ENCODE measurements around the gene MDK.

MDK gene

DNA sequence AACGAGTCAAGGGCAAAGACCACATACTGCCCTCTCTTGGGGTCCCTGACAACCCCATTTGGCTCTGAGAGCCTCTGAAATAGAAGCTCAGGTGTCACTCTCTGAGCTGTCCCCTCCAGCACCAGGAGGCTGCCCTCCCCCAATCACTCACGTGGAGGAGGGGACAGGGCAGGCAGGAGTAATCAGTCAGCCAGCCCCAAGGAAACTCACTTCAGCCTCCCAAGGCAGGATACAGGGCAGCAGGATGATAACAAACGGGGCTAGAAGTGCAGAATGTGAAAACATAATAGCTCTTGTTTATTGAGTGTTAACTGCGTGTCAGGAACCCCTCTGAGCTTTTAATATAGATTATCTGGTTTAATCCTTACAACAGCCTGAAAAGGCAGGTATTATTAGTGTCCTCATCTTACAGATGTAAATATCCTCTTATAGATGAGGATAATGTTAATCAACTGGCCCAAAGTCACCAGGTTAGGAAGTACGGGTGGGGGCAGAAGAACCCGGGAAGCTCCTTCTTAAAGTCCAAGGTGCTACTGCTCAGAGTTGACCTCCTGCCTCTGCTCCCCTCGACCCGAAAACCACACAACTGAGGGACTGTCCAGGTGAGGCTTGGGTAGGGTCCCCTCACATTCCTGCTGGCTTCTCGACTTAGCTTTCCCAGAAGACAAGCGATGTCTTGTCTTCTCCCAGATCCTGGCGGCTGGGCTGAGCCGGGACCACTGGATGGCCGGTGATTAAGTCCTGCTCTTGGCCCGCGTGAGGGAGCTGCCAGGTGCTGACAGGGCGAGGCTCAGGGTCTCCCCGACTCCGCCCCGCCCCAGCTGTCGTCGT is 7.4 kb downstream of the MDK start:
- DNase-seq (ENCODE audit: insufficient read length) (no peak), FAIRE-seq (peak; percentile 5)
- TF ChIP-seq POLR2AphosphoS5 (IDR thresholded peaks at IDR 0.05; ENCODE audit: low read depth, low read length) (no peak), POLR2A (IDR thresholded peaks at IDR 0.05; ENCODE audit: low read depth, low read length) (no peak), TAF1 (IDR thresholded peaks at IDR 0.05; ENCODE audit: borderline replicate concordance, low read depth, low read length) (no peak)

DNA sequence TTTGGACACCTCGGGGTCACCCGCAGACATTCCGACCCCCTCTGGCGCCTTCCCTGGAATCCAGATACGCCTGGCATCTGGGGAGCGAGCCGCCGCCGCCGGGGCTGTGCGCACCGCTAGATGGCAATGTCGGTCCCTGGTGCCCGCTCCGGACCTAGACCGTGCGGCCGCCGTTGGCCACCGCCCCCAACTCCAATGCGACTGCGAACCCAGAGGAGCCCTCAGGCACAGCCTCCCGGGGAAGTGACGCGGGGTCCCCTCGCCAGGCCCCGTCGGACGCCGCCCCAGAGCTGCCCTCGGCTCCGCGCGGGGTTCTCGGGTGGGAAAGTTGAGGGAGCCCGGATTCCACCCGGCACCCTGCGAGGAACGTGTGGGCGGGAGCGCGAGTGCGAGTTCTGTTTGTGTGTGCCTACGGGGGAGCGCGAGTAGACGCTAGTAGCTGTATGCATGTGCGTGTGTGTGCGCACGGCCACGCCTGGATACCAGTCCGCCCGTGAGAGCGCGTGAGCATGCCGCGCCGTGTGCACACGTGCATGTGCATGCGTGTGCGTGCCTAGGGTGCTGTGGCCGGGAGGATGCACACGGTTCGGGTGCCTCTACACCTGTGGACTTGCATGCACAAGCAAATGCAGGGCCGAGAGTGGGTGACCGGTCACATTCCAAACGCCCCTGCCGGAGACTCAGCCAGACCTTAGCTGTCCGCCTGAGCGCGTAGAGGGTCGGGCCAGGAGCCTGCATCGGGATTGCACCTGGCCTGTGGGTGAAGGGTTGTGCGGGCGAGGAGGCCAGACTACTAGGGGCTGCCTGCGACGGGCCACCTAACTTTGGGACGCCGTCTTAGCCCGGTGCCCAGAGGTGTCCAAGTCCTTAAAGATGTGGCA is 8.2 kb downstream of the MDK start:
- DNase-seq (ENCODE audit: insufficient read length) (peak; percentile 90), FAIRE-seq (peak; percentile 48)
- TF ChIP-seq POLR2A (IDR thresholded peaks at IDR 0.05; ENCODE audit: low read depth, low read length): no peak
- no peak for TF ChIP-seq TAF1 (IDR thresholded peaks at IDR 0.05; ENCODE audit: borderline replicate concordance, low read depth, low read length)
- TF ChIP-seq POLR2AphosphoS5 (IDR thresholded peaks at IDR 0.05; ENCODE audit: low read depth, low read length): no peak

DNA sequence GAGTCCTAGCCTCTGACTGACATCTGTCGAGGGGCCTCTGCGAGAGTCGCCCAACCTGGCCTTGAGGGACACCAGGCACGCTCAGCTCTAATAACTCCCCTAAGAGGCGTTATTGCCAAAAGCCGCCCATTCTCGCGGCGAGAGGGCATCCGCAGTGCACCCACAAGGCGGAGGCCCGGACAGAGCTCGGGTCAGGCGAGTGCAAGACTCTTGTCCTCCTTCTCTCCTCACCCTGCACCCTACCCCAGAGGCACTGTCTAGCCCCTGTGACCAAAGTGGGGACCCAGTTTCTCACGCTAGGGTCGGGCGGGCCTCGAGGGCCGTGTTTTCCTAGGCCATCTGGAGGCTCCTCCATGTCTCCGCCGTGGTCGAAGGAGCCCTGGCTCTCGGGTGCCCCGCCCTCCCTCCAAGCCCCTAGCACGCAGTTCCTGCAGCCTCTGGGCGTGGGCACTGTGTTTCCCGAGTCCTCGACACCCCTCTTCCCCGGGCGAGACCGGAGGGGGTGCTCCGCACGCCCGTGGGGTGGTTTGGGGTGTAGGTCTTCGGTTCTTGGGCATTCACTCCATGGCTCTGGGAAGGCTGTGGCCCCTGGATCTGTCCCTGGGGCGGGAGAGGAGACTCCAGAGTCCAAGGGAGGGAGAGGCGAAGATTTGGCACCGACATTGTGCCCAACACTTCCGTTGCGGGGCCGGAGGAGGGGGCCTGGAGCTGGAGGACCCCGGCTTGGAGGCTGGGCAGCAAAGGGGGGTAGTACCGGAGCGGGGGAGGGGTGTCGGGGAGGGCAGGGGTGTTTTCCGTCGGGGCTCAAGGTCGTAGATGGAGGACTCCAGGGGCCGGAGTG is 9.1 kb downstream of the MDK start:
- TF ChIP-seq POLR2AphosphoS5 (IDR thresholded peaks at IDR 0.05; ENCODE audit: low read depth, low read length) (no peak), POLR2A (IDR thresholded peaks at IDR 0.05; ENCODE audit: low read depth, low read length) (no peak), TAF1 (IDR thresholded peaks at IDR 0.05; ENCODE audit: borderline replicate concordance, low read depth, low read length) (no peak)
- peak; percentile 78 for FAIRE-seq
- no peak for DNase-seq (ENCODE audit: insufficient read length)

DNA sequence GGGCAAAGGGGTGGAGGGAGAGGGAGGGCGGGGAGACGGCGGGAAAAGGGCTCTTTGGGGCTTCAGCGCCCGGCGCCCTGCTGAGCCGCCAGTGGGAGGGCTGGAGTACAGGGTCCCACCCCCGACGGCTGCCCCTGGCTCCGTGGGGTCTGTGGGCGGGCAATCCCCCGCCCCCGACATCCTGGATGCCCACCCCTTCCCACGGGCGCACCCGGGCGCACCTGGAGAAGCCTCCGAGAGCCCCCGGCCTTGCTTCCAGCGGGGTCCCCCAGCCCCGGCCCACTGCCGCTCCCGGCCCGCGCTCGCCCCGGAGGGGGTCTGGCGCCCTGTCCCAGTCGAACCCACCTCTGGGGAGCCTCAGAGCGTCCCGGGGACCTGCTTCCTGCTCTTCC is 9.7 kb downstream of the MDK start:
- FAIRE-seq: no peak
- TF ChIP-seq POLR2AphosphoS5 (IDR thresholded peaks at IDR 0.05; ENCODE audit: low read depth, low read length) (no peak), POLR2A (IDR thresholded peaks at IDR 0.05; ENCODE audit: low read depth, low read length) (no peak), TAF1 (IDR thresholded peaks at IDR 0.05; ENCODE audit: borderline replicate concordance, low read depth, low read length) (no peak)
- no peak for DNase-seq (ENCODE audit: insufficient read length)

DNA sequence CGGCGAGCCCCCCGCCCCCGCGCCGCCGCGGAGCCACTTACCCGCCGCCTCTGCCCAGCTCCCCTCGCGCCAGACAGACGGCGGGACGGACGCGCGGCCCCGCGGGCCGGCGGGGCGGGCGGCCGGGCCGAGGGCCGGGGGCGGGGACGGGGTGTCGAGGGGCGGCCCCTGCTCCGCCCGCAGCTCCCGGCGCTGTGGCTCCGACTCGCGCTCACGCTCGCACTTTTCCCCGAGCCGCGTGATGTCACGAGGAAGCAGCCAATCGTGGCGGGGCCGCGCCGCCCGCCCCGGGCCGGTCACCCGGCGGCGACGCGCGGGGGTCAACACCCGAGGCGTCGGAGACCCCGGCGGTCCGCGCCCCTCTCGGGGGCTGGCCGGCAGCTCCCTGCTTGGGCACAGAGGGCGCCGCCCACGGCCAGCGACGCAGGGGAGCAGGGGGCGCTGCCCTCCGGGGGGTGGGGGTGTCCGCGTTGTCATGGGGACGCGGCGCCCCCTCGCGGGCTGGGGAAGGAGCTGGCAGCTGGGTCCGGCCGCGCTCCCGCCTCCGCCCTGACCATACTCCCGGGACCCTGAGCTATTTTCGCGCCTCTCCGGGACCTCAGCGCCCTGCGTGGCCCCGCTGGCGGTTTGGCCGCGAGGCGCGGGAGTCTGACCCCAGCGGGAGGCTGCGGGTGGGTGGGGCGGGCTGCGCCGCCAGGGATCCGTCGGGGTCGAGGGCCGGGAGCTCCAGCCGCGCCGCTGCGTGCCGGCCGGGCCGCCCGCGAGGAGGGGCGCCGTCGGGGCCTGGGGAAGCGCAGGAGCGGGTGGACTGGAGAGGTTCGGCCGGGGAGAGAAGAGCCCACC is 10.3 kb downstream of the MDK start, which contains the start of gene CHRM4:
Gene CHRM4 (minus strand): TSS at position 199 of the 843 bp plus-strand sequence. CDS start 5,219 bp downstream, outside the sequence.
- FAIRE-seq (peak; percentile 67), DNase-seq (ENCODE audit: insufficient read length) (peak; percentile 59)
- TF ChIP-seq POLR2AphosphoS5 (IDR thresholded peaks at IDR 0.05; ENCODE audit: low read depth, low read length): no peak
- no peak for TF ChIP-seq TAF1 (IDR thresholded peaks at IDR 0.05; ENCODE audit: borderline replicate concordance, low read depth, low read length)
- no peak for TF ChIP-seq POLR2A (IDR thresholded peaks at IDR 0.05; ENCODE audit: low read depth, low read length)

DNA sequence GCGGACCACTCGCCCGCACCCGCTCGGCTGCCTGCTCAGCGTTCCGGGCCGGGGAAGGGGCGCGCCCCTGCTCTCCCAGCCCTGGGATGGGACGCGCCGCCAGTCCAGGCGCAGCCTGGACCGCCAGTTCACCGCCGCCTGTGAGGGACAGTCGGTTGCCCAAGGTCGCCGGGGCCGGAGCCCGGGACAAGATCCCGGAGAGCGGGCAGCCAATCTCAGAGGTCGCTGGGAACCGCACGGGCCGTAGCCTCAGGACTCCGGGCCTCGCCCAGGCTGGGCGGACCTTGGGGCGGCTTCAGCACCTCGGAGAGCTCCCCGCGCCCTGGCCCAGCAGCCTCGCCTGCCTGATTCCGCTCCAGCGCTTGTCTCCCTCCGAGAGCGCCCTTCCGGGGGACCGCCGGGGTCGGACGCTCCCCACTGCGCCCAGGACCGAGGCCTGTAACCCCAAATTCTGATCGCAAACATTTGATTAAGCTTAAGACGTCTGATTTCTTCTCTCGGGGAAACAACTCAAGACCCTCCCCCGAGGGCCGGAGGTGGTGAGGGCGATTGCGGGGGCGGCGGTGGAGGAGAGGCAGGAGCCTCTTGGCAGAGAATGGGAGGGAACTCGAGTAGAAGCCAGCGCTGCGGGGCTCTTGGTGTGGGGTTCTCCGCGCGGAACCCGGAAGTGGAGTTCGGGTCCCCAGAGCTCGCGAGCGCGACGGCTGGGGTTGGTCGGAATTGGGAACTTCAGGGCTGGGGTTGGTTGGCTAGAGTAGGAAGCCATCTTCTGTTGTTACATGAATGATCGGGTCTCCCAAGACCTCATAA is 11.2 kb downstream of the MDK start:
- peak; percentile 97 for DNase-seq (ENCODE audit: insufficient read length)
- TF ChIP-seq POLR2A (IDR thresholded peaks at IDR 0.05; ENCODE audit: low read depth, low read length) (no peak), TAF1 (IDR thresholded peaks at IDR 0.05; ENCODE audit: borderline replicate concordance, low read depth, low read length) (no peak), POLR2AphosphoS5 (IDR thresholded peaks at IDR 0.05; ENCODE audit: low read depth, low read length) (no peak)
- peak; percentile 75 for FAIRE-seq

- no peak for DNase-seq (ENCODE audit: insufficient read length)
- TF ChIP-seq POLR2A (IDR thresholded peaks at IDR 0.05; ENCODE audit: low read depth, low read length): no peak
- TF ChIP-seq POLR2AphosphoS5 (IDR thresholded peaks at IDR 0.05; ENCODE audit: low read depth, low read length): no peak
- TF ChIP-seq TAF1 (IDR thresholded peaks at IDR 0.05; ENCODE audit: borderline replicate concordance, low read depth, low read length): no peak
- FAIRE-seq: peak; percentile 76
Observed at GRCh38 chr11:46393231-46393616, 11.8 kb downstream of the MDK start.

DNA sequence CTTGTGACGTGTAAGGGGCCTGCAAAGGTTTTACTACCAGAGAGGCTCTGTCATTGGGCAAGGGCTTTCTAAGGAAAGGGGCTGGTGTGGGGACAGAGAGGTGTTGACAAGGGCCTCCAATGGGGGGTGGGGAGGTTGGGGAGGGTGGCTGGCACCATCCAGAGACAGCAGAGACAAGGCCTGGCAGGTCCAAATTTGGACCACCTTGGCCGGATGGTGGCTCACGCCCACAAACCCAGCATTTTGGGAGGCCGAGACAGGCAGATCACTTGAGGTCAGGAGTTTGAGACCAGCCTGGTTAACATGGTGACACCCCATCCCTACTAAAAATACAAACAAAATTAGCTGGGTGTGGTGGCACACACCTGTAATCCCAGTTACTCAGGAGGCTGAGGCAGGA is 12.3 kb downstream of the MDK start:
- TF ChIP-seq TAF1 (IDR thresholded peaks at IDR 0.05; ENCODE audit: borderline replicate concordance, low read depth, low read length) (no peak), POLR2A (IDR thresholded peaks at IDR 0.05; ENCODE audit: low read depth, low read length) (no peak), POLR2AphosphoS5 (IDR thresholded peaks at IDR 0.05; ENCODE audit: low read depth, low read length) (no peak)
- DNase-seq (ENCODE audit: insufficient read length): no peak
- no peak for FAIRE-seq

DNA sequence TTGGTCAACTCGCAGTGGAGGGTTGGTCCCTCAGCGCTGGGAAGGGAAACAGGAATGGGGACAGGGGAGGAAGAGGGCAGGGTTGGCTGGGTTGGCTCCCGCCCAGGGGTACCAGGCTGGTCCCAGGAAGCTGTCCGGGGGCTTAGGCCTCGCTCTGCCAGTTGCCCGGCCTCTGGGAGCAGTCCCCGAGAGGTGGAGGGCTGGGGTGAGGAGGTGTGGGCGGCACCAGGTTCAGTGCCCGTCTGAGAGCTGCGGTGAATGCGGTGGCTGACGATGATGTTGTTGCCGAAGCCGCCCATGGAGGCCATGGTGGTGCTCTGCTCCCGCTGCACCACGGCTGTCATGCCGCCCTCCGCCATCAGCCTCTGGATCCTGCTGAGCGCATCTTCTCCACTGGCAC is 16.1 kb downstream of the MDK start:
- TF ChIP-seq POLR2AphosphoS5 (IDR thresholded peaks at IDR 0.05; ENCODE audit: low read depth, low read length) (no peak), TAF1 (IDR thresholded peaks at IDR 0.05; ENCODE audit: borderline replicate concordance, low read depth, low read length) (no peak), POLR2A (IDR thresholded peaks at IDR 0.05; ENCODE audit: low read depth, low read length) (no peak)
- FAIRE-seq (no peak), DNase-seq (ENCODE audit: insufficient read length) (no peak)

Data from GM12892 (cell line).